ENCODE measurements around the gene INO80E. TPM values are rescaled to one million over a fixed set of nuclear protein-coding genes. Genes with fewer than 3 reads are reported as not detected.

The INO80E gene
- total RNA-seq, 2 donors from 2014 or later, result 46.9 to 80.2 TPM

- intact Hi-C loops (cut with DNase I), result no loop called here
- TF ChIP-seq CTCF (IDR thresholded peaks at IDR 0.05), result no peak
- Histone ChIP-seq H3K9ac (ENCODE audit: low read depth in 2 of 2, low read length in 2 of 2) (no peak overlapping the region), H3K36me3 (no peaks in the 10 kb centered on the region), H3K4me1 (no peaks in the 10 kb centered on the region), H3K9me3 (no peaks in the 10 kb centered on the region), H3K27me3 (no peaks in the 10 kb centered on the region), H3K27ac (no peak overlapping the region), H3K4me3 (no peak overlapping the region)
- DNase-seq, result no peak
Observed at GRCh38 chr16:30018731-30019158, 22.7 kb downstream of the INO80E start.

- no peak within 1 kb of the TSS for H3K4me3 ChIP-seq
- no peak within 1 kb of the TSS for H3K9ac ChIP-seq (ENCODE audit: low read depth in 2 of 2, low read length in 2 of 2)
- intact Hi-C loops (cut with DNase I), result loop anchor here (5.0 kb wide), 2 partner anchors 161 to 321 kb away; partner anchors contain the start of gene CDIPT
Observed at GRCh38 chr16:30022887-30023286, 26.8 kb downstream of the INO80E start, which contains the start of gene C16orf92. Gene C16orf92, plus strand, starts transcription at chr16:30023198. Its CDS starts 143 bp downstream, at chr16:30023341.

GRCh38 chr16:30023586-30023985 lies 27.5 kb downstream of the INO80E start:
- no peak overlapping the region for H3K4me3 ChIP-seq
- H3K9me3 ChIP-seq, result no peaks in the 10 kb centered on the region
- H3K9ac ChIP-seq (ENCODE audit: low read depth in 2 of 2, low read length in 2 of 2), result no peak overlapping the region
- H3K27ac ChIP-seq, result no peak overlapping the region
- no peaks in the 10 kb centered on the region for H3K4me1 ChIP-seq
- DNase-seq, result no peak
- no peak for TF ChIP-seq CTCF (IDR thresholded peaks at IDR 0.05)
- H3K36me3 ChIP-seq, result no peaks in the 10 kb centered on the region
- intact Hi-C loops (cut with DNase I), result loop anchor here (5.0 kb wide), 2 partner anchors 161 to 321 kb away; partner anchors contain the start of gene CDIPT
- H3K27me3 ChIP-seq, result no peaks in the 10 kb centered on the region

More at GRCh38 chr16:30022887-30023286, 26.8 kb downstream of the INO80E start, which contains the start of gene C16orf92:
- no peak for DNase-seq
- H3K4me1 ChIP-seq, result no peaks in the 10 kb centered on the region
- no peak within 1 kb of the TSS for H3K27ac ChIP-seq
- no peaks in the 10 kb centered on the region for H3K27me3 ChIP-seq
- H3K9me3 ChIP-seq, result no peaks in the 10 kb centered on the region
- no peak for TF ChIP-seq CTCF (IDR thresholded peaks at IDR 0.05)
- H3K36me3 ChIP-seq, result no peaks in the 10 kb centered on the region

GRCh38 chr16:30024451-30024850 lies 28.4 kb downstream of the INO80E start:
- H3K27ac ChIP-seq, result no peak overlapping the region
- no peaks in the 10 kb centered on the region for H3K9me3 ChIP-seq
- intact Hi-C loops (cut with DNase I), result loop anchor here (5.0 kb wide), 2 partner anchors 162 to 322 kb away; partner anchors contain the start of gene CDIPT
- peaks cover 3% of the 10 kb centered on the region for H3K27me3 ChIP-seq
- no peaks in the 10 kb centered on the region for H3K36me3 ChIP-seq
- H3K9ac ChIP-seq (ENCODE audit: low read depth in 2 of 2, low read length in 2 of 2), result no peak overlapping the region
- DNase-seq, result no peak
- H3K4me1 ChIP-seq, result no peaks in the 10 kb centered on the region
- no peak overlapping the region for H3K4me3 ChIP-seq
- TF ChIP-seq CTCF (IDR thresholded peaks at IDR 0.05), result no peak

GRCh38 chr16:30025156-30025555 lies 29.1 kb downstream of the INO80E start:
- Histone ChIP-seq H3K36me3 (no peaks in the 10 kb centered on the region), H3K9ac (ENCODE audit: low read depth in 2 of 2, low read length in 2 of 2) (no peak overlapping the region), H3K27ac (no peak overlapping the region), H3K4me1 (no peaks in the 10 kb centered on the region), H3K9me3 (no peaks in the 10 kb centered on the region), H3K27me3 (peaks cover 9% of the 10 kb centered on the region), H3K4me3 (no peak overlapping the region)
- TF ChIP-seq CTCF (IDR thresholded peaks at IDR 0.05), result no peak
- intact Hi-C loops (cut with DNase I), result no loop called here
- DNase-seq, result no peak
